Adrenal gland (tissue), 5 donors: Measurements from ENCODE around the gene KBTBD3.

Experiments
- CTCF ChIP-seq, 6 experiments: fragments of 450-650 bp in 4 of 6; fragments of 200-600 bp in 2 of 6; sonication (generic) in 1 of 6; IDR thresholded peaks; 1 replicate in 5 of 6; 2 replicates in 1 of 6; pipeline versions ENCODE4 v1.5.1 to v1.8.0; 2016 to 2021; ENCODE audit warnings: antibody characterized with exemption in 6 of 6, mild to moderate bottlenecking in 2 of 6, moderate library complexity in 1 of 6
- POLR2A ChIP-seq, 2 donors: fragments of 450-650 bp; IDR thresholded peaks; one replicate each; pipeline ENCODE4 v1.6.1; 2017; ENCODE audit warnings: antibody characterized with exemption in 2 of 2, mild to moderate bottlenecking in 2 of 2, moderate library complexity in 1 of 2
- donor health status: DM: no; HTN: no; CAD: no.

- TF ChIP-seq CTCF (IDR thresholded peaks at IDR 0.05) (no peak), POLR2A (IDR thresholded peaks at IDR 0.05) (no peak)
Measured at GRCh38 chr11:106121570-106122320, 44.6 kb upstream of the KBTBD3 start.
